SJCRH30 (cell line): Measurements from ENCODE around the gene ACADVL. TPM values are rescaled to one million over a fixed set of nuclear protein-coding genes. Genes with fewer than 3 reads are reported as not detected.
"Not testable (repeated sequence)": the region's sequence is repeated elsewhere in the genome, so short reads cannot be mapped to it uniquely, and the experiment has no call there.

Source experiments
- DNase-seq, 2 experiments: peaks; one replicate each; pipeline ENCODE4 v3.0.0-alpha.2; 2015 to 2020
- H3K27ac ChIP-seq: fragments of 250-450 bp; sonication (Bioruptor Pico); 2 replicates; pipeline ENCODE4 v1.5.1; 2020; ENCODE audit warnings: mild to moderate bottlenecking, moderate library complexity
- H3K27me3 ChIP-seq: fragments of 250-450 bp; sonication (Bioruptor Pico); 2 replicates; pipeline ENCODE4 v1.5.1; 2020; ENCODE audit warnings: mild to moderate bottlenecking, moderate library complexity
- H3K36me3 ChIP-seq: fragments of 250-450 bp; sonication (Bioruptor Pico); 2 replicates; pipeline ENCODE4 v1.5.1; 2020; ENCODE audit warnings: mild to moderate bottlenecking, moderate library complexity
- H3K4me1 ChIP-seq: fragments of 250-450 bp; sonication (Bioruptor Pico); 2 replicates; pipeline ENCODE4 v1.5.1; 2020; ENCODE audit warnings: mild to moderate bottlenecking, moderate library complexity
- H3K4me3 ChIP-seq: fragments of 250-450 bp; sonication (Bioruptor Pico); 2 replicates; pipeline ENCODE4 v1.5.1; 2020; ENCODE audit warnings: mild to moderate bottlenecking, moderate library complexity
- H3K9me3 ChIP-seq: fragments of 250-450 bp; sonication (Bioruptor Pico); replicated peaks from 2 replicates; pipeline ENCODE4 v1.5.1; 2020; ENCODE audit warnings: mild to moderate bottlenecking, moderate library complexity
- total RNA-seq: library from RNA; depleted of rRNA; stranded (reverse); fragments of >200 nt; shearing (Covaris generic); gene quantifications from 2 replicates; pipeline ENCODE4 v1.2.3, GENCODE V29; 2014

Gene ACADVL
- total RNA-seq, 1 experiment from 2014 or later, result 64.2 TPM

GRCh38 chr17:7242717-7243452, 23.1 kb downstream of the ACADVL start:
- Histone ChIP-seq H3K9me3 (no peaks in the 10 kb centered on the region), H3K4me3 (peak overlapping the region; percentile 84), H3K4me1 (0 out of 2 replicates have a peak, but pooled peaks cover 4% of the 10 kb centered on the region), H3K27ac (peak overlapping the region; percentile 79), H3K36me3 (peaks cover 6% of the 10 kb centered on the region; the same call in 1 of the 2 replicates), H3K27me3 (no peaks in the 10 kb centered on the region)
- DNase-seq, result peak; percentile 91 to 92

- Histone ChIP-seq H3K27me3 (no peaks in the 10 kb centered on the region), H3K4me1 (0 out of 2 replicates have a peak, but pooled peaks cover 4% of the 10 kb centered on the region)
- no peak for DNase-seq
Observed at GRCh38 chr17:7243453-7243729, 23.7 kb downstream of the ACADVL start.

GRCh38 chr17:7243838-7244237, 24.1 kb downstream of the ACADVL start:
- not testable (repeated sequence) for H3K9me3 ChIP-seq, DNase-seq, H3K27me3 ChIP-seq, H3K27ac ChIP-seq, H3K4me1 ChIP-seq, H3K4me3 ChIP-seq, H3K36me3 ChIP-seq

More at GRCh38 chr17:7243453-7243729, 23.7 kb downstream of the ACADVL start:
- Histone ChIP-seq H3K4me3 (peak overlapping the region; percentile 84), H3K36me3 (peaks cover 6% of the 10 kb centered on the region; the same call in 1 of the 2 replicates), H3K27ac (peak overlapping the region; percentile 79), H3K9me3 (no peaks in the 10 kb centered on the region)

- H3K27ac ChIP-seq, result no peak overlapping the region
- no peaks in the 10 kb centered on the region for H3K27me3 ChIP-seq
- 0 out of 2 replicates have a peak, but pooled peaks cover 3% of the 10 kb centered on the region for H3K4me1 ChIP-seq
- no peaks in the 10 kb centered on the region for H3K9me3 ChIP-seq
- peaks cover 6% of the 10 kb centered on the region; the same call in 1 of the 2 replicates for H3K36me3 ChIP-seq
- DNase-seq, result no peak
- H3K4me3 ChIP-seq, result no peak overlapping the region
Observed at GRCh38 chr17:7246779-7247178, 27.0 kb downstream of the ACADVL start.

GRCh38 chr17:7248796-7249195, 29.1 kb downstream of the ACADVL start:
- DNase-seq, result no peak
- H3K4me1 ChIP-seq, result 0 out of 2 replicates have a peak, but pooled peaks cover 3% of the 10 kb centered on the region
- no peaks in the 10 kb centered on the region for H3K9me3 ChIP-seq
- H3K36me3 ChIP-seq, result peaks cover 6% of the 10 kb centered on the region; the same call in 1 of the 2 replicates
- H3K27ac ChIP-seq, result no peak overlapping the region
- H3K27me3 ChIP-seq, result no peaks in the 10 kb centered on the region
- no peak overlapping the region for H3K4me3 ChIP-seq

GRCh38 chr17:7249214-7249613, 29.5 kb downstream of the ACADVL start:
- Histone ChIP-seq H3K27ac (no peak overlapping the region), H3K9me3 (no peaks in the 10 kb centered on the region), H3K4me1 (0 out of 2 replicates have a peak, but pooled peaks cover 3% of the 10 kb centered on the region), H3K27me3 (no peaks in the 10 kb centered on the region), H3K36me3 (peaks cover 2% of the 10 kb centered on the region; the same call in 1 of the 2 replicates), H3K4me3 (no peak overlapping the region)
- no peak for DNase-seq

GRCh38 chr17:7249830-7250229, 30.1 kb downstream of the ACADVL start:
- no peak overlapping the region for H3K4me3 ChIP-seq
- H3K36me3 ChIP-seq, result no peaks in the 10 kb centered on the region
- H3K9me3 ChIP-seq, result no peaks in the 10 kb centered on the region
- no peak overlapping the region for H3K27ac ChIP-seq
- 0 out of 2 replicates have a peak, but pooled peaks cover 3% of the 10 kb centered on the region for H3K4me1 ChIP-seq
- no peak for DNase-seq
- H3K27me3 ChIP-seq, result no peaks in the 10 kb centered on the region

- 0 out of 2 replicates have a peak, but pooled peaks cover 3% of the 10 kb centered on the region for H3K4me1 ChIP-seq
- no peak for DNase-seq
- H3K9me3 ChIP-seq, result no peaks in the 10 kb centered on the region
- no peaks in the 10 kb centered on the region for H3K27me3 ChIP-seq
- H3K27ac ChIP-seq, result peak overlapping the region; percentile 36; the same call in 1 of the 2 replicates
- H3K4me3 ChIP-seq, result peak overlapping the region; percentile 99
- H3K36me3 ChIP-seq, result no peaks in the 10 kb centered on the region
Observed at GRCh38 chr17:7250695-7251627, 31.2 kb downstream of the ACADVL start.

GRCh38 chr17:7251661-7252175, 32.0 kb downstream of the ACADVL start, which contains the start of gene CTDNEP1:
CTDNEP1 (minus strand) TSS chr17:7251734; CDS start chr17:7251296, 438 bp downstream.
- peak; percentile 97 to 98 for DNase-seq
- H3K9me3 ChIP-seq, result no peaks in the 10 kb centered on the region
- H3K27ac ChIP-seq, result peak within 1 kb of the TSS; percentile 93
- H3K27me3 ChIP-seq, result no peaks in the 10 kb centered on the region
- H3K4me3 ChIP-seq, result peak within 1 kb of the TSS; percentile 99
- H3K36me3 ChIP-seq, result no peaks in the 10 kb centered on the region
- H3K4me1 ChIP-seq, result 0 out of 2 replicates have a peak, but pooled peaks cover 3% of the 10 kb centered on the region

GRCh38 chr17:7252176-7253043, 32.7 kb downstream of the ACADVL start, which contains the start of gene ELP5:
ELP5 (plus strand) TSS chr17:7252215; CDS start chr17:7252551, 336 bp downstream.
- Histone ChIP-seq H3K4me1 (0 out of 2 replicates have a peak, but pooled peaks cover 3% of the 10 kb centered on the region), H3K4me3 (peak within 1 kb of the TSS; percentile 99), H3K27ac (peak within 1 kb of the TSS; percentile 93), H3K9me3 (no peaks in the 10 kb centered on the region), H3K27me3 (no peaks in the 10 kb centered on the region), H3K36me3 (no peaks in the 10 kb centered on the region)
- peak; percentile 89 to 90 for DNase-seq

- peak overlapping the region; percentile 93; the same call in 1 of the 2 replicates for H3K27ac ChIP-seq
- DNase-seq, result no peak
- H3K9me3 ChIP-seq, result no peaks in the 10 kb centered on the region
- H3K4me1 ChIP-seq, result 0 out of 2 replicates have a peak, but pooled peaks cover 3% of the 10 kb centered on the region
- no peaks in the 10 kb centered on the region for H3K27me3 ChIP-seq
- H3K4me3 ChIP-seq, result peak overlapping the region; percentile 99
- H3K36me3 ChIP-seq, result no peaks in the 10 kb centered on the region
Observed at GRCh38 chr17:7253082-7253481, 33.3 kb downstream of the ACADVL start.

- H3K9me3 ChIP-seq, result no peaks in the 10 kb centered on the region
- H3K27me3 ChIP-seq, result no peaks in the 10 kb centered on the region
- H3K36me3 ChIP-seq, result peaks cover 4% of the 10 kb centered on the region
- H3K4me3 ChIP-seq, result no peak overlapping the region
- DNase-seq, result no peak
- no peak overlapping the region for H3K27ac ChIP-seq
- H3K4me1 ChIP-seq, result 0 out of 2 replicates have a peak, but pooled peaks cover 3% of the 10 kb centered on the region
Observed at GRCh38 chr17:7254511-7254910, 34.8 kb downstream of the ACADVL start.

- Histone ChIP-seq H3K27ac (no peak overlapping the region), H3K4me1 (no peaks in the 10 kb centered on the region), H3K9me3 (no peaks in the 10 kb centered on the region), H3K27me3 (no peaks in the 10 kb centered on the region), H3K4me3 (no peak overlapping the region), H3K36me3 (peaks cover 4% of the 10 kb centered on the region)
- DNase-seq, result no peak
Observed at GRCh38 chr17:7256766-7257456, 37.2 kb downstream of the ACADVL start.
